Thyroid gland (tissue), 4 donors: ENCODE measurements around the gene RELL1.

Experiments
- CTCF ChIP-seq, 6 experiments: fragments of 200-600 bp in 3 of 6; fragments of 450-650 bp in 3 of 6; sonication (generic) in 3 of 6; IDR thresholded peaks; one replicate each; pipeline ENCODE4 v1.5.1; 2016 to 2019; ENCODE audit warnings: antibody characterized with exemption in 6 of 6, mild to moderate bottlenecking in 2 of 6, inconsistent platforms in 1 of 6, moderate library complexity in 1 of 6
- POLR2A ChIP-seq, 2 donors: fragments of 450-650 bp; IDR thresholded peaks; one replicate each; pipeline ENCODE4 v1.6.1; 2017; ENCODE audit warnings: antibody characterized with exemption in 2 of 2, mild to moderate bottlenecking in 2 of 2, moderate library complexity in 1 of 2

GRCh38 chr4:37634180-37634579 is 52.0 kb downstream of the RELL1 start:
- TF ChIP-seq CTCF (IDR thresholded peaks at IDR 0.05) (no peak), POLR2A (IDR thresholded peaks at IDR 0.05) (no peak)
